Measurements from ENCODE around the gene GTF3C1.
A peak's percentile ranks its signal among the peaks of the same experiment; 100 is the strongest.

Gene GTF3C1

GRCh38 chr16:27517664-27518063, 32.0 kb downstream of the GTF3C1 start:
- DNase-seq (ENCODE audit: low read depth in 2 of 2): no peak

DNA sequence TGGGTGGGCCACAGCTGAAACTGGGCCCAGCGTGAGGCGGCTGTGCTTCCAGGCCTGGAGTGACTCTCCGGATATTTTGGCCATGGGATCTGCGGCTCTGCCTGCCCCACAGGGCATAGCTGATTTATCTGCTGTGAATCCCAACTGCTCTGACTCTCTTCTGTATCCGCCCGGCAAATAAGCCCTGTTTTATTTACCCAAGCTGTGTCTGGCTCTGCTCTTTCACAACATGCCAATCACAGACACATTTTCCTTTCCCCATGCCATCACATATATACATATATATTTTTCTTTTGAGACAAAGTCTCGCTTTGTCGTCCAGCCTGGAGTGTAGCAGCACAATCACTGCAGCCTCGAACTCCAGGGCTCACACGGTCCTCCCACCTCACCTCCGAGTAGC, 33.3 kb downstream of the GTF3C1 start:
- DNase-seq (ENCODE audit: low read depth in 2 of 2): no peak

DNA sequence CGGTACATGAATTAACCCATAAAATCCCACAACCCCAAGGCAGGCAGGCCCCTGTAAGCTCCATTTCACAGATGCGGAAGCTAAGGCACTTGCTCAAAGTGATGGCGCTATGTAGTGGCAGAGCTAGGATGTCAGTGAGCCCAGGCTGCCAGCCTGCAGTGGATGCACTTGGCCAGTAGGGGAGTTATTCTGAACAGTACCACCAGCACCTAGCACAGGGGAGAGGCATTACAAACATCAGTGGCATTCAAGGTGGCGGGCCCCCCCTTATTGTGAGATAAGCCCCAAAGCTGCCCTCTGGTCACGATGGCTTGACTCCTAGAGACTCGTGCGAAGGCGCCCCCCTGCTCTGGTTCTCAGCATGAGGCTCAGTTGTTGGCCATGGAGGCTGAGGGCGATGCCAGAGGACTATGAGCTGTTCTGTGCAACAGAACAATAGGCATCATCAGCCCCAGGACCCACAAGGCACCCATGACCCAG, 33.8 kb downstream of the GTF3C1 start:
- peak in 1 of 2 donors; percentile 12 for DNase-seq (ENCODE audit: low read depth in 2 of 2)

- DNase-seq (ENCODE audit: low read depth in 2 of 2): no peak
These were observed 34.9 kb downstream of the GTF3C1 start for GRCh38 chr16:27514806-27515205.

DNA sequence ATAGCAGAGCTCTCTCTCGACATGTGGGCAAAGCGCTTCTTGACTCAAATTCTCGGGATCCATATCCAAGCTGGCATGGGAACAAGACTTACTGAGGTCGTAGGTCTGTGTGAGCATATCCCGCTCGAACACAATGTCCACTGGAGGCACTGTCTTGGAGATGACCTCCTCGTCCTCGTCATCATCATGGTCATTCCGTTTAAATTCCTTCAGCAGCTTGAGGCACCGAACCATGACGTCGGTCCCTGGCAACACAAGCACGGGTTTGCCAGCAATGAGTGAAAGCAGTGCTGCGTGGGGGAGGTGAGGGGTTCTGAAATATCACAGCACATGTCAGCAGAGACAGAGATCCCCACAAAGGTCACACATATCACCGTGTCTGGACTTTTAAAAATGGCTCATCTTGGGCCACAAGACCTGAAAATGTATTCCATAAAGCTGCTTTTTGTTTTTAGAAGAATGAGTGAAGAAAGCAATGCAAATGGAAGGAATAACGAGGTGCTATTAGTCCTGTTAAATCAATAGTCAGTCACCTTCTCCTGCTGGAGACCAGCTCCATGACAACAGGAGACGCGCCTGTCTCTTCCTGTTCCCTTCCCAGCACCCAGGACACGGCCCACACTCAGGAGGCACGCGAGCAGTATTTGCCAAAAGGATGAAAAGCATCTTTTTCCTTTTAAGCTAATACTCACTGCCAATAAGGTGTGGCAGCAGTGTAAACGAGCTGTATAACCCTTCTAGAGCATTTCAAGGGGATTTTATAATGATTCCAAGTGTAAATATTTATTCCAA, 37.9 kb downstream of the GTF3C1 start:
- DNase-seq (ENCODE audit: low read depth in 2 of 2): no peak

- no peak for DNase-seq (ENCODE audit: low read depth in 2 of 2)
These were observed 41.2 kb downstream of the GTF3C1 start for GRCh38 chr16:27508476-27508875.

- DNase-seq (ENCODE audit: low read depth in 2 of 2): no peak
These were observed 42.9 kb downstream of the GTF3C1 start for GRCh38 chr16:27506771-27507170.

DNA sequence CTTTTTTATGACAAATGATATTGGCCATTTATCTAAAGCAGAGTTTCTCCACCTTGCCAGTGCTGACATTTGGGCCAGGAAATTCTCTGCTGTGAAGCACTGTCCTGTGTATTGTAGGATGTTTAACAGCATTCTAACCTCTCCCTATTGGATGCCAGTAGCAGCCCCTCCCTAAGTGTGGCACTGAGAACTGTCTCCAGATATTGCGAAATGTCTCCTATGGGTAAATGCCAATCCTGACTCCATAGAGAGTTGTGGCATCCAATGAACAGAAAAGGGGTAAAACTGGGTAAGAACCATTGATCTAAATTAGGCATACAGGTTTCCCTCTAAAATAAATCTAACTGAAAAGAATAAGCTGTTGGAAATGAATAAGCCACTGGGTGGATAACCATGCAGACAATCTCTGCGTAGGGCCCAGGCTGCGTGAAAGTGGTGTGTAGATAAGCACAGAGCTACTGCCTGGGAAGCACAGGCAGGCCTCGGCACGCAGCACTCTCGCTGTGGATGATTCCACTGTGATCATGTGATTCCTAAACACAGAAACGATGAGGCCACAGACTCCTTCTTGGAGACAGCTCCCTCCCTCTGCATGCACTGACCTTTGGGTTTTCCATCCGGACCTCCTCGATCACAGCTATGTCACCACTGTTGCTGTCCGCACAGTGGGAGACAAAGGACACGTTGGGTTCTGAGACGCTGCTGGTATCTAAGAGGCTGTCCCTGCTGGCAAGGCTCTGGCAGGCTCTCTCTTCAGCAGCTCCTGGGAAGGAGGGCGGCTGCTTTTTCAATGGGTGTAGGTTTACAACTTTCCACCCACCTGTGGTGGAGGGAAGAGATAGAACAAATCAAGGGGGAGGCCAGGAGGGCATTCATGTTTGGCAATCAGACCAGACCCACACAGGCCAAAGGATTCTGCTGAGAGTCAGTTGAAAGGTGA, 44.1 kb downstream of the GTF3C1 start:
- no peak for DNase-seq (ENCODE audit: low read depth in 2 of 2)

- DNase-seq (ENCODE audit: low read depth in 2 of 2): no peak
These were observed 46.1 kb downstream of the GTF3C1 start for GRCh38 chr16:27503662-27504061.

GRCh38 chr16:27500801-27501200, 48.9 kb downstream of the GTF3C1 start:
- DNase-seq (ENCODE audit: low read depth in 2 of 2): no peak

GRCh38 chr16:27499659-27500055, 50.1 kb downstream of the GTF3C1 start:
- DNase-seq (ENCODE audit: low read depth in 2 of 2): no peak

DNA sequence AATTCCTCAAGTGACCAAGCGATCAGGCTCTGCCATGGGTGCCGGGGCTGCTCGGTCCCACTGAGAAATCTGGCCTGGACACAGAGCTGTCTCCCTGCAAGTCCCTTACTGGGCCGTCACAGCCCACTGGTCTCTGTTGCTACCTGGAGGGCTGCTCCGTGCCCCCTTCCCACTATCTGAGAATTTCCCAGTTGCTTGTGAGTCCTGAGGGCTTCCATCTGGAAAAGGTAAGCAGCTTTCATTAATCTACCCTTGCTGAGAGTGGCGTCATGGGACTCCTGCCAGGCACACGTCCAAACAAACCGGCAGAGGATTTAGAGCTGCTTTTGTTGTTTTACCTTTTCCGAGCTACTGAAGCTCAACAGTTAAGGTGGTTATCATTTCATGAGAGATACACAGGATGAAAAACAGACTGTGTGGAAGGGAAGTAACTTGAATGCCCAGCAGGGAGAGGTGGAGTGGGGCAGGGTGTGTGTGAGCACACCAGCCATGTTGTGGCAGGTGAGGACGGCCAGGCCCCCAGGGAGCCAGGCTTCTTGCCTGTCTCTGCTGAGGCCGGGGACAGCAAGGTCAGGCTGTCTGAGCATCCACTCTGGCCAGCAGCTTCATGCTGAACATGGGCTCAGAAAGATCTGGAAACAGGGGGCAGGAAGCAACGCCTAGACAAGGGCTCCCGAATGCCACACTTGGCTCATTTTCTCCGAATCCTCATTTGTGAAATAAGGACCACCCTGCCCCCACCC, 50.6 kb downstream of the GTF3C1 start:
- no peak for DNase-seq (ENCODE audit: low read depth in 2 of 2)

DNA sequence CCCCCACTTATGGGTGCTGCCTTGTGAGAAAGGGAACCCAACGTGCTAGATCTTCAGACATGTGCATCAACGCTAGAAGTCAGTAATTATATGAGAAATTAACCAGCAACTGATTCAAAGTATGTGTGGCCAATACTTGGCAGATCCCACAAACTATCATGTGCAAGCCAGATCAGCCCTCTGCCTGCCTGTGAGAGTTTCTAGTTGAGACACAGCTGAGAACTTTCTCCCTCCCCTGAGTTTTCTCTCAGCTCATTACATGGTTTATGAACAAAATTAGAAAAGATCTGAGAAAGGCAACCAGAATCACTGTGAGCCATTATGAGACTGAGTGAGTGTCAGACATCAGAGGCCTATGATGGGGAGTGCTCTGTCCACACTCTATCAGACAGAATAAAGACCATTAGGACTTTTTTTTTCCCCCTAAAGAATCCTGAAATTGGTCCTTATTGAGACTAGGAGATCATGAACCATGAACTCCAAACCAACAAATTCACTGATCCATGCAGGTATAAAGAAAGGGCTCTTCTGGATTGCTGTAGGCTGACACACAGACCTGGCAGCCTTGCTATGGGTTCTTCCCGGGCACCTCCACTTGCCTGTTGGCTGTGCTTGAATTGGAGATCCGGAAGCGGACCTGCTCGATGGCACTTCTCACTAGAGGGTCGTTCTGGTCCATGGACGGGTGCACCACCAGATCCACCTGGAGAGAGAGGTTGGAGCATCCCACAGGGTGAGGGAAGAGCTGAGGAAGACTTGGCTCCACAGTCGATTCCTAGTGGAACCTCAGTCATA, 51.5 kb downstream of the GTF3C1 start:
- DNase-seq (ENCODE audit: low read depth in 2 of 2): no peak

DNA sequence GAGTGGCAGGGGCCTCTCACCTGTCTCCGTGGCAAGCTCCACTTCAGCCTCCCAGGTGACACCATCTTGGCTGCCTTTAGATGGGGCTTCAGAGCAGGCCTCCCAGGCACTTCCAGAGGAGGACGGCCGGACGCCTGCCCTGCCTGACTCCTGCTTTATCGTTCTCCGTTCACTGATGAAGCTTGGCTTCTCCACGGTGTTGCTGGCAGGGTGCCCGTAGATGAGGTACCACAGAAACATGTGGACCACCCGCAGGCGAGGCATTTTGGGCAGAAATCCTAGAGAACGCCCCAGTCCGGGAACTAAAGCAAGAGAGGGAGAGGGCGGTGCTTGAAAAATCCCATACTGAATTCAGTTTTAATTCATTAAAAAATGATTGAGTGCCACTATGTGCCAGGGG, 54.5 kb downstream of the GTF3C1 start:
- DNase-seq (ENCODE audit: low read depth in 2 of 2): no peak

GRCh38 chr16:27492588-27492979, 57.1 kb downstream of the GTF3C1 start:
- DNase-seq (ENCODE audit: low read depth in 2 of 2): no peak

GRCh38 chr16:27491894-27492587, 57.7 kb downstream of the GTF3C1 start:
- DNase-seq (ENCODE audit: low read depth in 2 of 2): no peak

GRCh38 chr16:27489906-27490305, 59.8 kb downstream of the GTF3C1 start:
- no peak for DNase-seq (ENCODE audit: low read depth in 2 of 2)

DNA sequence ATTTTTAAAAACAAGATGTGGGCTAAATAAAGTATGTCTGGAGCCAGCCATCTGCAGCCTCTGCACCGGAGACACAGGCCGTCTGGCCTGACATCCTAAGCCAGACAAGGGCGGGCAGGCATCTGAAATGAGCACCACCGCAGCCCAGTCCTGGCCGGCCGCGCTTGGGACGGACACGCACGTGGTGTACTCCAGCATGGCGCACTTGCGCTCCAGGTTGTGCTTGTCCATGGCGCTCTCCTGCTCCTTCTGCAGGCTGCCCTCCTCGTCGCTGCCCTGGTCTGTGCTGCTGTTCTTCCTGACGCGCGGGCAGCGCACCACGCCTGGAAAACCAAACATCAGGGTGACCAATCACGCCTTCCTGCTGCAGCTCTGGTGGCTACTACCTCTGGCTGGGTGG, 60.3 kb downstream of the GTF3C1 start:
- DNase-seq (ENCODE audit: low read depth in 2 of 2): no peak

DNA sequence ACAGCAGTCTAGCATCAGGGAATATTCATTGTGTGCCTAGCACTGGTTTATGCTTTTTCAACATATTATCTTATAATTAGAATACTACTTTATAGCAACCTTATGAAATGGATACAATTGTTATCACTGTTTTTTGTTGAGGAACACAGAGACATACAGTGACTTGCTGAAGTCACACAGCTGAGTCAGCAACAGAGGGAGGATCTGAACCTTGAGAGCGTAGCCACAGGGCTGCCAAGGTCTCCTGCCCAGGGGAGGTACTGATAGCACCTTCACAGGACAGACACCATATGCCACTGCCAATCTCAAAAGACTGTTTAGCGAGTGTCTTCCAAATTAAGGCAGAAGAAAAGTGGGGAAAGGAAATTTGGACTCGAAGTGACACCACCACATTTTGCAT, 63.0 kb downstream of the GTF3C1 start:
- DNase-seq (ENCODE audit: low read depth in 2 of 2): no peak

- no peak for DNase-seq (ENCODE audit: low read depth in 2 of 2)
These were observed 63.4 kb downstream of the GTF3C1 start for GRCh38 chr16:27486344-27486743.

- no peak for DNase-seq (ENCODE audit: low read depth in 2 of 2)
These were observed 63.9 kb downstream of the GTF3C1 start for GRCh38 chr16:27485811-27486210.
